GM13976 (cell line): Measurements from ENCODE around the gene BEST3.

Experiments
- DNase-seq: peaks from one replicate; pipeline ENCODE4 v3.0.0; 2012; ENCODE audit warnings: low spot score
- CTCF ChIP-seq: IDR thresholded peaks from 2 replicates; pipeline ENCODE4 v1.5.1; 2012; ENCODE audit warnings: borderline replicate concordance, mild to moderate bottlenecking; ENCODE audit not compliant: insufficient read depth; ENCODE audit errors: extremely low read depth, missing control alignments, control extremely low read depth
- in situ Hi-C: fragments of 300-500 bp; cut with MboI; formaldehyde crosslinking; loops from one replicate; pipeline ENCODE4 v1.12.0; 2022; ENCODE audit warnings: low sequenced_read_pairs, mixed read lengths, inconsistent platforms; ENCODE audit not compliant: unreplicated experiment

Gene BEST3

GRCh38 chr12:69651922-69652321, 47.2 kb downstream of the BEST3 start:
- TF ChIP-seq CTCF: no peak
- in situ Hi-C loops: no loop called here
- no peak for DNase-seq

DNA sequence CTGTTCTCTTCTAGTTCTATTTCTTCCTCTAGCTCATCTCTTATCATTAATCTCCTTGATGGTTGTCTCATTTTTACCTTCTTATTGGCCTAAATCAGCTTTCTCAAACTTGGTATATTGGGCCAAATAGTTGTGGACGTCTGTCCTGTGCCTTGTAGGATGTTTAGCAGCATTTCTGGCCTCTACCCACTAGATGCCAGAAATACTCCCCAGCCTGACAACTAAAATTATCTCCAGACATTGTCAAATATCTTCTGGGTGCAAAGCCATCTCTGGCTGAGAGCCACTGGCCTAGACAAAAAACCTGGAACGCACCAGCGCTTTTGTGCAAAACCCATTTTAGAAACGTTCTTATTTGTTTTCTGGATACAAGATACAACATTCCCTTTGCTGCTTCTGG, 49.6 kb downstream of the BEST3 start:
- TF ChIP-seq CTCF: no peak
- in situ Hi-C loops: no loop called here
- DNase-seq: no peak

GRCh38 chr12:69648476-69648875, 50.6 kb downstream of the BEST3 start:
- no peak for TF ChIP-seq CTCF
- in situ Hi-C loops: no loop called here
- no peak for DNase-seq

DNA sequence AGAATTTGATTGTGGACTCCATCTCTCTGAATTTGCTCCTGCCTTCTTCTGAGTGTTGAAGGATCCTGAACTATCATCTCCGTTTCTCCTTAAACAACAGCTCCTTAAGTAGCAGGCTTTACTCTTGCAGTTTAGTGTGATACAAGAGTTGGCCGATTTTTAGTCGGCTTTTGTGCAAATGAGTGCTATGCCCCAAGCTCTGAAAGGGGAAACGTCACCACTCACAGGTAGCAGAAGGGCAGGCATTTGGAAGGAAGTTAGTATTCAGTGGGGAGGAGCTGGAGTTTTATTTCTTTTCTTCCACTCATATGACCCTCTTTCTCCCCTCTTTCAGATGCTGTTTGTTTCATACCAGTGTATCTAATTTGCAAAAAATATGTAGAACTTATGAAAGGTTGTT, 51.9 kb downstream of the BEST3 start:
- no peak for TF ChIP-seq CTCF
- no peak for DNase-seq
- in situ Hi-C loops: no loop called here

GRCh38 chr12:69645031-69645430, 54.1 kb downstream of the BEST3 start:
- in situ Hi-C loops: no loop called here
- no peak for DNase-seq
- no peak for TF ChIP-seq CTCF

- in situ Hi-C loops: no loop called here
- DNase-seq: no peak
- TF ChIP-seq CTCF: no peak
These were observed 54.6 kb downstream of the BEST3 start for GRCh38 chr12:69644511-69644910.

GRCh38 chr12:69642531-69642930, 56.6 kb downstream of the BEST3 start:
- TF ChIP-seq CTCF: no peak
- DNase-seq: no peak
- in situ Hi-C loops: no loop called here
